Inflammatory macrophage (primary cell): ENCODE measurements around the gene VASN.
"Not testable (repeated sequence)": the region's sequence is repeated elsewhere in the genome, so short reads cannot be mapped to it uniquely, and the experiment has no call there.

ENCODE experiments used
- DNase-seq, 2 donors: peaks; one replicate each; pipeline ENCODE4 v3.0.0-alpha.2; 2020 to 2022

VASN gene

DNA sequence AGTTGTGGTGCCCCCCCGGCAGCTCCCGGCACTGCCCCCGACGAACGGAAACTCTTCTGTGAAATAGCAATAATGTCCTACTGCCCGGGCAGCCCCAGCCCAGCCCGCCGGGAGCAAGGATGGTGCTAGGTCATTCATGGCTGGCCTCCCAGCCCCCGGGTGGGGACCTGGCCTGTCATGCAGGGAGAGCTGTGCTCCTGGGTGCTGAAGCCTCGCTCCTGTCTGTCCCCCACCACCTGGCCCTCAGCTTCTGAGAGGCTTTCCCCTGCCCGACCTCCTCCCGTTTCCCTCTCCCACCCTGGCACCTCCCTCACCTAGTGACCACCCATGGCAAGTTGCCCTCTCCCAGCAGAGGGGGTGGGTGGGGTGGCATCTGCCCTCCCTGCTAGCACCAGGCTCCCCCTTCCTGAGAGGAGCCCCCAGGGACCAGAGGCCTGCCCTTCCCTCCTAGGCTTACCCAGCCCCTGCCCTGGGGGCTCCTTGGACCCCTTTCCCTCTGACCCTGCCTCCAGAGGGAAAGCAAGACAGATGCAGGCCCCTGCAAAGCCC lies 34.0 kb upstream of the VASN start:
- DNase-seq, result no peak

- DNase-seq, result no peak
These were observed 33.5 kb upstream of the VASN start for GRCh38 chr16:4338125-4338582.

DNA sequence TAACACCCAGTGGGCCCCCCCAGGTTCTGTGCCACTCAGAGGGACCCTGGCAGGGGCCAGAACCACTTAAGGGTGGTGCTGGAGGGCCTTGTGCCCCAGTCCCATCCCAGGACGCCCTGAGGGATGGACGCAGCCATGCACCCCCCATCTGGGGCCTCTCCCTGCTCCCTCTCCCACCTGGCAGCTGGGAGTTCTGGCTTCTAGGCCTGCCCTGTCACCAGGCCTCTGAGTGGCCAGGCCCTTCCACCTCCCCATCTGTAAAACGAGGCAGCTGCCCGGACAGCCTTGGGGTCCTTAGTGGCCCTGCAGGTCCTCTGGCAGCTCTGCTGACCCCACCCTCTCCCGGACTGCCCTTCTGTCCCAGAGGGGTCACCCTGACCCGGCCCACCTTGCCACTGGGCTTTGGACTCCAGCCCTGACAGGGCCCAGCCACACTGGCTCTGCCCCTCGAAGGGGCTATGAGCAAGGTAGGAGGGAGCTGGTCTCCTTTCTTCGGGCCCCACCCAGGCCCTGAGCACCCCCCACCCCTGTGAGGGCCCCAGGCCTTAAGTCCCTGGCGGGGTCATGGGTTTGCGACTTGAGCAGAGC lies 32.8 kb upstream of the VASN start:
- no peak for DNase-seq

DNA sequence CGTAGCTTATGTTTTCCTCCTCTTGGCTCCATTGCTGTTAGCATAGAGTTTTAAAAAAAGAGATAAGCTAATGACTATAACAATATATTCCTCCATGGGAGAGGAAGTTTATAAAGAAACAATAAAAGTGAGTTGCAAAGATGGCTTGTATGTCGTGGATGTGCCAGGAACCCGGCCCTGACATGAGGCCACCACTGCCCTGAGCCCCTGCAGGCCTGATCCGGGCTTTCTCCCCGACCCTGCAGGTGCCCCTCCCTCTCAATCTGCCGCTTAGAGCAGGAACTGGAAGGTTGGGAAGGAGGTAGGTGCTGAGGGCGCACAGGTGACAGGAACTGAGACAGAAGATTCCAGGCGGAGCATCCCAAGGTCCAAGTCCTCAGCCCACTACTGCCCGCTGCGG lies 32.2 kb upstream of the VASN start:
- DNase-seq, result no peak

GRCh38 chr16:4339909-4340308 lies 31.7 kb upstream of the VASN start:
- no peak for DNase-seq

DNA sequence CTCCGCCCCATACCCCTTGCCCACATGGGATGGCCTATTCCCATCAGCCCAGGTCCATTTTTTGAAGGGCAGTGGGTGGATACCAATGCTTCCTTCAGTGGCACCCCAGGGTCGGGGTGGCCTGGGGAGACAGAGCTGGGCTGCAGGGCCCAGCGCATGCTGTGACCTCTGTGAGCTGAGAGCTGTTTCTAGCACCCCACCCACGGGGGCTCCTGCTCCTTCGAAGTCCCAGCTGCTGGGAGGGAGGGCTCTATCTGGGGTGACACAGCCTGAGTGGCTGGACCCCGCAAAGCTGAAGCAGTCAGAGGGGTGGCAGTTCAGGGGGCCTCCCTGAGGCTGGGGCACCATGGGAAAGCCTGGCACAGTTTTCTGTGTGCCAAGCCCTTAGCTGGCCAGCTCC lies 31.2 kb upstream of the VASN start:
- no peak for DNase-seq

DNA sequence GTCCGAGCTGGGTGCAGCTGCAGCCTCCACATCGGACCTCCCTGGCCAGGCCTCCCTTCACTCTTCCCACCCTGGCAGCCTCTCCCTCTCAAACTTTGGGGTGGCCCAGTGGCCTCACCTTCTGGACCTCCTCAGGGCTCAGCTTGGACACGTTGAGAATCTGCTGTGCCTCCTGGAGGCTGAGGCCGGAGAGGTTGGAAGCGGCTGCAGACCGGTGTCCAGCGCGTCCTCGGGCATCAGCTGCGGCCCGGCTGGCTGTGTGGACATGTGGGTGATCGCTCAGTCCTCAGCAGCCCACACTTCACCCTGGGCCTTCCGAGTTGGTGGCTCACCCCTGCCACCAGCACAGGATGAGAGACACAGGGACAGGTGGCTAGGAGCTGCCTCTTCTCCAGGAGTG lies 30.4 kb upstream of the VASN start:
- DNase-seq, result no peak

- no peak for DNase-seq
These were observed 28.5 kb upstream of the VASN start for GRCh38 chr16:4342866-4343744.

DNA sequence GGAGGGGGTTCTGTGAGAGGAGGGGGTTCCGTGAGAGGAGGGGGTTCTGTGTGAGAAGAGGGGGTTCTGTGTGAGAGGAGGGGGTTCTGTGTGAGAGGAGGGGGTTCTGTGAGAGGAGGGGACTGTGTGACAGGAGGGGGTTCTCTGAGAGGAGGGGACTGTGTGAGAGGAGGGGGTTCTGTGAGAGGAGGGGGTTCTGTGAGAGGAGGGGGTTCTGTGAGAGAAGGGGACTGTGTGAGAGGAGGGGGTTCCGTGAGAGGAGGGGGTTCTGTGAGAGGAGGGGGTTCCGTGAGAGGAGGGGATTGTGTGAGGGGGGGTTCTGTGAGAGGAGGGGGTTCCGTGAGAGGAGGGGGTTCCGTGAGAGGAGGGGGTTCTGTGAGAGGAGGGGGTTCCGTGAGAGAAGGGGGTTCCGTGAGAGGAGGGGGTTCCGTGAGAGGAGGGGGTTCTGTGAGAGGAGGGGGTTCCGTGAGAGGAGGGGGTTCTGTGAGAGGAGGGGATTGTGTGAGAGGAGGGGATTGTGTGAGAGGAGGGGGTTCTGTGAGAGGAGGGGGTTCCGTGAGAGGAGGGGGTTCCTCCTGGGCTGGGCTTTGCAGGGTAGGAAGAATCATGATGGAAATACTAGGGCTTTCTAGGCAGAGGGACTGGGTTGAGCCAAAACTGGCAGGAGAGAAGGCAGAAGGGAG lies 27.2 kb upstream of the VASN start:
- DNase-seq, result not testable (repeated sequence)

DNA sequence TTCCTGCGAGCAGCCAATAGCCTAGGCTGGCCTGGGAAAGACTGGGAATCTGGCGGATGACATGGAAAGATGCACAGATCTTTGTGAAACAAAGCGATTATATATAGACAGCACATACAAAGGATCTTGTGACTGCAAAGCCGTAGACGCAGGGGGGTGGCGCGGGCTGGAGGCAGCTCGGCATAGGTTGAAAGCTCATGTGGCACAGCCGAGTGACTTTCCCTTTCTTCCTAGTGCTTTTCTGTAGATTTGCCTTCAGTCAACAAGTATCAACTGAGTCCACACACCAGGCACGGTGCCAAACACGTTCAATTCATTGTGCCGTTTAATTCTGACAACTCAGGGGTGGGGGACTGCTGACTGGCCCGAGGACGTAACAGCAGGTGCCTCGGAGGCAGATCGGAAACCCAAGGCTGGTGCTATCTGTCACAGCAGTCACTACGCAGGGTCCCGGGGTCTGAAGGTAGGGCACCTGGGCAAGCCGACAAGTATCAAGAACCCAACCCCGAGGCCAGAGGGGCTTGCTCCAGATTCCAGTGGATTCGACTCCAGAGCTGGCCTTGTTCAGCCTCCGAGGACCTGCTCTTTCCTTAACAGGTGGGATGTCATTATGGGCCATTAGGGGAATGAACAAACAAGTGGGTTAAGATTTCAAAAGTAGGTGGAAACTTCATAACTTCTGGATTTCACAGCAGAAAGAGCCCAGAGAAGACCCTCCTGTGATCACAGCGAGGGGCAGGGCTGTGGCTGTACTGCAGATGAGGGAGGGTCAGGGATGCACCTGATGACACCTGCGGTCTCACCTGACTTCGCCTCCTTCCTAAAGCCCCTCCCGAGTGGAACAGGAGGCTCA lies 26.4 kb upstream of the VASN start:
- DNase-seq, result no peak

GRCh38 chr16:4345836-4346781 lies 25.5 kb upstream of the VASN start:
- peak; percentile 55 to 70 for DNase-seq

- peak; percentile 82 to 87 for DNase-seq
These were observed 24.6 kb upstream of the VASN start for GRCh38 chr16:4347010-4347409.

GRCh38 chr16:4347765-4348509 lies 23.7 kb upstream of the VASN start:
- DNase-seq, result no peak

DNA sequence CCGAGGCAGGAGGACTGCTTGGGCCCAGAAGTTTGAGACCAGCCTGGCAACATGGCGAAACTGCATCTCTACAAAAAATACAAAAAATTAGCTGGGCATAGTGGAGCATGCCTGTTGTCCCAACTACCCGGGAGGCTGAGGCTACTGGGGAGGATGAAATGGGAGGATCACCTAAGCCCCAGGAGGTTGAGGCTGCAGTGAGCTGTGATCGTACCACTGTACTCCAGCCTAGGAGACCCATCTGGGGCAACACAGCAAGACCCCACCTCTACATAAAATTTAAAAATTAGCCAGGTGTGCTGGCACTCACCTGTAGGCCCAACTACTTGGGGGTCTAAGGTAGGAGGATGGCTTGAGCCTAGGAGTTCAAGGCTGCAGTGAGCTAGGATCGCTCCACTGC lies 22.3 kb upstream of the VASN start:
- DNase-seq, result no peak

DNA sequence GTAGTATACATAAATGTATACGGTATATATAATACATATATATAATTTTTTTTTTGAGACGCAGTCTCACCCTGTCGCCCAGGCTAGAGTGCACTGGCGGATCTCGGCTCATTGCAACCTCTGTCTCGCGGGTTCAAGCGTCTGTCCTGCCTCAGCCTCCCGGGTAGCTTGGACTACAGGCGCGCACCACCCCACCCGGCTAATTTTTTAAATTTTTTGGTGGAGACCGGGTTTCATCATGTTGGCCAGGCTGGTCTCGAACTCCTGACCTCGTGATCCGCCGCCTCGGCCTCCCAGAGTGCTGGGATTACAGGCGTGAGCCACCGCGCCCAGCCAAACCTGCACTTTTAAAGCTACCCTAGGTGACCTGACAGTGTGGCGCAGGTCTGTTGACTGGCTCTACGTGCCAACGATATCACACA lies 21.3 kb upstream of the VASN start:
- DNase-seq, result no peak

DNA sequence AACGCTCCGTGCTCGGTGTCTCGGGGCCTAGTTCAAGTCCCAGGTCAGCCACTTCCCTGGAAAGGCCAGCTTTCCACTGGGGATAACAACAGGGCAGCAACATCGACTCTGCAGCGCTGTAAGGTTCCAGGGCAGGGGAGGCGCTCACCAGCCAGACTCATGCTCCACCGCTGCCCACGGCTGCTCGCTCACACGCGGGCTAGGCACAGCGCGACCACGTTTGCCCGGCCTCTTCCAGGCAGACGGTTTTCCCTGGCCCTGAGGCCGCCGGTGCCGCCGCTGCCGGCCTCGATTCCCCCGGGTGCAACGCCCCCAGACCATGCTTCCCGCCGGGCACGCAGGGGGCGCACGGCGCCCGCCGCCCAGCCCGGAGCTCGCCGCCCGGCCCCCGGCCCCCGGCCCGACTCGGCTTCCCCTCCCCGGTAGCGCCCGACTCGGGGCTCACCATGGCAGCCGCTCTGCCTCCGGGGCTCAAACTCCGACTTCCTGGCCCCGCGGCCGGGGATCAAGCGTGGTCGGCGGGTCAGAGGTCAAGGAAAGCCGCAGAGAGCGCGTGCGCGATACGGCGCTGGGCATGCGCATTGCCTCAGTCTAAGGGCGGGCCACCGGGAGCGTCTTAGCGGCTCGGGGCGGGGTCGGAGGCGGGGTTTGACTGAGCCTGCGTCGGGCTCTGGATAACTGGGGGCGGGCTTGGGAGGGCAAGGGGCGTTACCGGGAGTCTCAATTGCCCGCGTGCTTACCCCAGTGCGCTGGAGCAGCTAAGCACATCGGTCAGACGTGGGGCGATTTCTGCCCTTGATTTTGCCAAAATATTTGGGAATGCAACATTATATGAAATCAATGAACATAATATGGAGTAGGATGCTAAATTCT lies 20.6 kb upstream of the VASN start, which contains the start of gene PAM16:
Gene PAM16 (minus strand): TSS at position 535 of the 873 bp plus-strand sequence. CDS start 87 bp downstream, at position 448.
- peak; percentile 97 for DNase-seq

DNA sequence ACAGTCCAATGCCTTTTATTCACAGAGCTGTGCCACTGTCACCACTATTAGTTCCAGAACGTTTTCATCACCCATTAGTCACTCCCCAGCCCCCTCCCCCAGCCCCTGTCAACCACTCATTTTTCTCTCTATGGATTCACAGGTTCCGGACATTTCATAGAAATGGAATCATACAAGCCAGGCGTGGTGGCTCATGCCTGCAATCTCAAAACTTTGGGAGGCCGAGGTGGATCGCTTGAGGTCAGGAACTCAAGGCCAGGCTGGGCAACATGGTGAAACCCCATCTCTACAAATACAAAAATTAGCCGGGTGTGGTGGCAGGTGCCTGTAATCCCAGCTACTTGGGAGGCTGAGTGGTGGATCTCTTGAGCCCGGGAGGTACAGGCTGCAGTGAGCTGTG lies 19.8 kb upstream of the VASN start:
- DNase-seq, result no peak

- no peak for DNase-seq
These were observed 18.8 kb upstream of the VASN start for GRCh38 chr16:4352843-4353242.

GRCh38 chr16:4353675-4354074 lies 18.0 kb upstream of the VASN start:
- DNase-seq, result no peak
